HepG2 (cell line): ENCODE data around the gene SLC5A6. TPM values are rescaled to one million over a fixed set of nuclear protein-coding genes. Genes with fewer than 3 reads are reported as not detected.

Source experiments
- ASH2L ChIP-seq: fragments of 300-600, 200-600 bp; sonication (generic); IDR thresholded peaks from 2 replicates; pipeline ENCODE4 v1.7.0; 2017; ENCODE audit warnings: low read depth, mild to moderate bottlenecking, moderate library complexity, mixed read lengths, low read length; ENCODE audit not compliant: insufficient read length
- DR1 ChIP-seq: sonication (generic); formaldehyde crosslinking; IDR thresholded peaks from 2 replicates; pipeline ENCODE4 v1.8.0; 2021; ENCODE audit warnings: mild to moderate bottlenecking, missing genetic modification reagents, inconsistent platforms
- NR2F2 ChIP-seq: IDR thresholded peaks from 2 replicates; pipeline ENCODE4 v1.6.1; 2012; ENCODE audit warnings: low read depth, inconsistent platforms, borderline replicate concordance
- NR3C1 ChIP-seq: sonication (generic); formaldehyde crosslinking; IDR thresholded peaks from 2 replicates; pipeline ENCODE4 v1.4.0; 2020; ENCODE audit warnings: missing genetic modification reagents
- PHB2 ChIP-seq: fragments of 450-650 bp; IDR thresholded peaks from 2 replicates; pipeline ENCODE4 v1.6.1; 2018; ENCODE audit not compliant: partially characterized antibody
- POLR2A ChIP-seq, 2 experiments: IDR thresholded peaks; 2 replicates each; pipeline ENCODE4 v1.6.1; 2011; ENCODE audit warnings: low read depth in 2 of 2, low read length in 2 of 2, mild to moderate bottlenecking in 1 of 2, moderate library complexity in 1 of 2; ENCODE audit not compliant: insufficient read depth in 1 of 2
- SSRP1 ChIP-seq: IDR thresholded peaks from 2 replicates; pipeline ENCODE4 v1.6.1; 2016; ENCODE audit warnings: control low read depth
- U2AF2 ChIP-seq: fragments of 200-400 bp; formaldehyde crosslinking; IDR thresholded peaks from 2 replicates; pipeline ENCODE4 v1.6.1; 2017; ENCODE audit warnings: low read depth, mild to moderate bottlenecking, low read length
- ZNF205 ChIP-seq: IDR thresholded peaks from 2 replicates; pipeline ENCODE4 v1.6.1; 2018; ENCODE audit warnings: missing biosample characterization, missing genetic modification reagents
- ZNF274 ChIP-seq: sonication (generic); formaldehyde crosslinking; IDR thresholded peaks from 2 replicates; pipeline ENCODE4 v1.5.1; 2020; ENCODE audit warnings: mild to moderate bottlenecking, missing genetic modification reagents
- ZNF337 ChIP-seq: sonication (generic); formaldehyde crosslinking; IDR thresholded peaks from 2 replicates; pipeline ENCODE4 v1.5.1; 2020; ENCODE audit warnings: missing genetic modification reagents, low read depth, mild to moderate bottlenecking, borderline replicate concordance
- ZNF350 ChIP-seq: sonication (generic); formaldehyde crosslinking; IDR thresholded peaks from 2 replicates; pipeline ENCODE4 v1.4.0; 2020; ENCODE audit warnings: mild to moderate bottlenecking, low read depth, missing genetic modification reagents, borderline replicate concordance
- ZNF510 ChIP-seq: sonication (generic); formaldehyde crosslinking; IDR thresholded peaks from 2 replicates; pipeline ENCODE4 v1.4.0; 2020; ENCODE audit warnings: low read depth, mild to moderate bottlenecking, missing genetic modification reagents
- ZNF720 ChIP-seq: sonication (generic); formaldehyde crosslinking; IDR thresholded peaks from 2 replicates; pipeline ENCODE4 v1.4.0; 2020; ENCODE audit warnings: missing genetic modification reagents
- ZNF75D ChIP-seq: sonication (generic); formaldehyde crosslinking; IDR thresholded peaks from 2 replicates; pipeline ENCODE4 v1.8.1; 2023; ENCODE audit warnings: missing genetic modification reagents, mild to moderate bottlenecking, borderline replicate concordance
- polyA plus RNA-seq, 8 experiments: library from polyadenylated mRNA; depleted of rRNA in 3 of 8; stranded (reverse) in 7 of 8; unstranded in 1 of 8; fragments of >200 nt; fragmentation: Illumina TruSeq in 4 of 8; extraction: Trizol in 4 of 8; gene quantifications; 2 replicates each; pipeline versions ENCODE4 v1.2.1 to v1.2.3, GENCODE V29; 2011 to 2016; ENCODE audit warnings: low read depth in 4 of 8, missing spikeins in 1 of 8, mixed read lengths in 1 of 8; ENCODE audit not compliant: insufficient read depth in 1 of 8
- total RNA-seq, 5 experiments: library from RNA; depleted of rRNA; stranded (reverse); fragments of >200 nt; fragmentation: Illumina TruSeq; extraction: Trizol; gene quantifications; 2 replicates each; pipeline ENCODE4 v1.2.3, GENCODE V29; 2016; ENCODE audit warnings: low read depth in 1 of 5
- TF ChIP-seq, protein P1 (sequence below): sonication (generic); formaldehyde crosslinking; IDR thresholded peaks from 2 replicates; pipeline ENCODE4 v1.9.0; 2022; ENCODE audit warnings: low read depth, missing genetic modification reagents
- TF ChIP-seq, protein P2 (sequence below): sonication (generic); formaldehyde crosslinking; IDR thresholded peaks from 2 replicates; pipeline ENCODE4 v1.5.0; 2020; ENCODE audit warnings: mild to moderate bottlenecking, missing genetic modification reagents
- TF ChIP-seq, protein P3 (sequence below): sonication (generic); formaldehyde crosslinking; IDR thresholded peaks from 2 replicates; pipeline ENCODE4 v1.8.0; 2022; ENCODE audit warnings: mild to moderate bottlenecking, missing genetic modification reagents, moderate library complexity
- TF ChIP-seq, protein P4 (sequence below): sonication (generic); formaldehyde crosslinking; IDR thresholded peaks from 2 replicates; pipeline ENCODE4 v1.5.0; 2020; ENCODE audit warnings: mild to moderate bottlenecking, missing genetic modification reagents
- TF ChIP-seq, protein P5 (sequence below): sonication (generic); formaldehyde crosslinking; IDR thresholded peaks from 2 replicates; pipeline ENCODE4 v1.4.0; 2020; ENCODE audit warnings: mild to moderate bottlenecking, missing genetic modification reagents

The SLC5A6 gene
- total and polyA plus RNA-seq, 2 of the 13 experiments (the other 11 are each of a cell fraction or from before 2014, with no cell fraction given): 135 to 417 TPM

DNA sequence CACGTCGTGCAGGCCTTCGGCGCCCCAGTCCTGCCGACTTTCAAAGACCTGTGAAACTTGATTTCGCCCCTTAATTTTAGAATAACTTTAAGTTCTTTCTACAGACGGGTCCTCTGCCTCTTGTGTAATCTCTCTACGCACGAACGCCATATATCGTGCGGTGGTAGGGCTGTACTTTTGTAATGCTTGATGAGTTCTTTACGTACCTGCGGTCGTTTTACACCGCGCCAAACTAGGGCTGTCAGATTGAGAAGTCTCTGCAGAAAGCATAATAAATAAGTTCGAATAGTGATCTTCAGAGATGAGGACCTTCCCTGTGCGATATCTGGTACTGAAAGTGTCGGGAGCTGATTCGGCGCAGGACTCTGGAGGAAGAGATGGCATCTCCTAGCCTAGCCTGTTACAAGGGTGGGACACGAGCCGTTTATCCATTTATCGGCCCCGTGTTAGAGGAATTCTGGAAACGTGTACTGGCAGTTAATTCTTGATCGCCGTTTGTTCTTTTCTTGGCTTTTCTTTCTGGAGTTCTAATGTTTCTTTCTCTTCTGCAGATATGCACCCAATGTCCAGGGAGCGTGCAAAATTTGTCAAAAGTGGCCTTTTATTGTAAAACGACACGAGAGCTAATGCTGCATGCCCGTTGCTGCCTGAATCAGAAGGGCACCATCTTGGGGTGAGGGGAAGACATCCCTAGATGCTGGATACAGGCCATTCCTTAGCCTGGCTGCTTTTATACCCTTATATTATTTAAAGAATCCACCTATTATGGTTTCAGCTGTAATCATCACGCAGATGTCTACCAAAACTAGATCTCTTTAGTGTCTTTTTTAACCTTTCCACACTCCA, 781 bp upstream of the SLC5A6 start (continued):
- TF ChIP-seq, protein P1, sequence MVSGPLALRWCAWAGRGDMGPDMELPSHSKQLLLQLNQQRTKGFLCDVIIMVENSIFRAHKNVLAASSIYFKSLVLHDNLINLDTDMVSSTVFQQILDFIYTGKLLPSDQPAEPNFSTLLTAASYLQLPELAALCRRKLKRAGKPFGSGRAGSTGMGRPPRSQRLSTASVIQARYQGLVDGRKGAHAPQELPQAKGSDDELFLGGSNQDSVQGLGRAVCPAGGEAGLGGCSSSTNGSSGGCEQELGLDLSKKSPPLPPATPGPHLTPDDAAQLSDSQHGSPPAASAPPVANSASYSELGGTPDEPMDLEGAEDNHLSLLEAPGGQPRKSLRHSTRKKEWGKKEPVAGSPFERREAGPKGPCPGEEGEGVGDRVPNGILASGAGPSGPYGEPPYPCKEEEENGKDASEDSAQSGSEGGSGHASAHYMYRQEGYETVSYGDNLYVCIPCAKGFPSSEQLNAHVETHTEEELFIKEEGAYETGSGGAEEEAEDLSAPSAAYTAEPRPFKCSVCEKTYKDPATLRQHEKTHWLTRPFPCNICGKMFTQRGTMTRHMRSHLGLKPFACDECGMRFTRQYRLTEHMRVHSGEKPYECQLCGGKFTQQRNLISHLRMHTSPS (CRISPR knock-in tag): no peak
- TF ChIP-seq U2AF2 (no peak), ZNF350 (CRISPR knock-in tag) (0 out of 2 replicates have a peak, but pooled peaks have one; percentile 0), SSRP1 (CRISPR knock-in tag) (peak; percentile 45; the same call in 1 of the 2 replicates), NR2F2 (no peak), ZNF510 (CRISPR knock-in tag) (0 out of 2 replicates have a peak, but pooled peaks have one; percentile 1), ZNF205 (CRISPR knock-in tag) (no peak; the same call in 1 of the 2 replicates), ZNF75D (CRISPR knock-in tag) (no peak), NR3C1 (no peak), ASH2L (peak; percentile 40), PHB2 (no peak), DR1 (CRISPR knock-in tag) (no peak), ZNF337 (CRISPR knock-in tag) (no peak), ZNF720 (CRISPR knock-in tag) (0 out of 2 replicates have a peak, but pooled peaks have one; percentile 49), ZNF274 (no peak), POLR2A (IDR thresholded peaks at IDR 0.05; ENCODE audit: insufficient read depth in 1 of 2, low read depth in 2 of 2, low read length in 2 of 2) (no peak)
- TF ChIP-seq, protein P2, sequence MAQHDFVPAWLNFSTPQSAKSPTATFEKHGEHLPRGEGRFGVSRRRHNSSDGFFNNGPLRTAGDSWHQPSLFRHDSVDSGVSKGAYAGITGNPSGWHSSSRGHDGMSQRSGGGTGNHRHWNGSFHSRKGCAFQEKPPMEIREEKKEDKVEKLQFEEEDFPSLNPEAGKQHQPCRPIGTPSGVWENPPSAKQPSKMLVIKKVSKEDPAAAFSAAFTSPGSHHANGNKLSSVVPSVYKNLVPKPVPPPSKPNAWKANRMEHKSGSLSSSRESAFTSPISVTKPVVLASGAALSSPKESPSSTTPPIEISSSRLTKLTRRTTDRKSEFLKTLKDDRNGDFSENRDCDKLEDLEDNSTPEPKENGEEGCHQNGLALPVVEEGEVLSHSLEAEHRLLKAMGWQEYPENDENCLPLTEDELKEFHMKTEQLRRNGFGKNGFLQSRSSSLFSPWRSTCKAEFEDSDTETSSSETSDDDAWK (CRISPR knock-in tag): no peak
- TF ChIP-seq, protein P3, sequence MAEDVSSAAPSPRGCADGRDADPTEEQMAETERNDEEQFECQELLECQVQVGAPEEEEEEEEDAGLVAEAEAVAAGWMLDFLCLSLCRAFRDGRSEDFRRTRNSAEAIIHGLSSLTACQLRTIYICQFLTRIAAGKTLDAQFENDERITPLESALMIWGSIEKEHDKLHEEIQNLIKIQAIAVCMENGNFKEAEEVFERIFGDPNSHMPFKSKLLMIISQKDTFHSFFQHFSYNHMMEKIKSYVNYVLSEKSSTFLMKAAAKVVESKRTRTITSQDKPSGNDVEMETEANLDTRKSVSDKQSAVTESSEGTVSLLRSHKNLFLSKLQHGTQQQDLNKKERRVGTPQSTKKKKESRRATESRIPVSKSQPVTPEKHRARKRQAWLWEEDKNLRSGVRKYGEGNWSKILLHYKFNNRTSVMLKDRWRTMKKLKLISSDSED (CRISPR knock-in tag): no peak
- TF ChIP-seq, protein P4, sequence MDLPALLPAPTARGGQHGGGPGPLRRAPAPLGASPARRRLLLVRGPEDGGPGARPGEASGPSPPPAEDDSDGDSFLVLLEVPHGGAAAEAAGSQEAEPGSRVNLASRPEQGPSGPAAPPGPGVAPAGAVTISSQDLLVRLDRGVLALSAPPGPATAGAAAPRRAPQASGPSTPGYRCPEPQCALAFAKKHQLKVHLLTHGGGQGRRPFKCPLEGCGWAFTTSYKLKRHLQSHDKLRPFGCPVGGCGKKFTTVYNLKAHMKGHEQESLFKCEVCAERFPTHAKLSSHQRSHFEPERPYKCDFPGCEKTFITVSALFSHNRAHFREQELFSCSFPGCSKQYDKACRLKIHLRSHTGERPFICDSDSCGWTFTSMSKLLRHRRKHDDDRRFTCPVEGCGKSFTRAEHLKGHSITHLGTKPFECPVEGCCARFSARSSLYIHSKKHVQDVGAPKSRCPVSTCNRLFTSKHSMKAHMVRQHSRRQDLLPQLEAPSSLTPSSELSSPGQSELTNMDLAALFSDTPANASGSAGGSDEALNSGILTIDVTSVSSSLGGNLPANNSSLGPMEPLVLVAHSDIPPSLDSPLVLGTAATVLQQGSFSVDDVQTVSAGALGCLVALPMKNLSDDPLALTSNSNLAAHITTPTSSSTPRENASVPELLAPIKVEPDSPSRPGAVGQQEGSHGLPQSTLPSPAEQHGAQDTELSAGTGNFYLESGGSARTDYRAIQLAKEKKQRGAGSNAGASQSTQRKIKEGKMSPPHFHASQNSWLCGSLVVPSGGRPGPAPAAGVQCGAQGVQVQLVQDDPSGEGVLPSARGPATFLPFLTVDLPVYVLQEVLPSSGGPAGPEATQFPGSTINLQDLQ (CRISPR knock-in tag): no peak
- TF ChIP-seq, protein P5, sequence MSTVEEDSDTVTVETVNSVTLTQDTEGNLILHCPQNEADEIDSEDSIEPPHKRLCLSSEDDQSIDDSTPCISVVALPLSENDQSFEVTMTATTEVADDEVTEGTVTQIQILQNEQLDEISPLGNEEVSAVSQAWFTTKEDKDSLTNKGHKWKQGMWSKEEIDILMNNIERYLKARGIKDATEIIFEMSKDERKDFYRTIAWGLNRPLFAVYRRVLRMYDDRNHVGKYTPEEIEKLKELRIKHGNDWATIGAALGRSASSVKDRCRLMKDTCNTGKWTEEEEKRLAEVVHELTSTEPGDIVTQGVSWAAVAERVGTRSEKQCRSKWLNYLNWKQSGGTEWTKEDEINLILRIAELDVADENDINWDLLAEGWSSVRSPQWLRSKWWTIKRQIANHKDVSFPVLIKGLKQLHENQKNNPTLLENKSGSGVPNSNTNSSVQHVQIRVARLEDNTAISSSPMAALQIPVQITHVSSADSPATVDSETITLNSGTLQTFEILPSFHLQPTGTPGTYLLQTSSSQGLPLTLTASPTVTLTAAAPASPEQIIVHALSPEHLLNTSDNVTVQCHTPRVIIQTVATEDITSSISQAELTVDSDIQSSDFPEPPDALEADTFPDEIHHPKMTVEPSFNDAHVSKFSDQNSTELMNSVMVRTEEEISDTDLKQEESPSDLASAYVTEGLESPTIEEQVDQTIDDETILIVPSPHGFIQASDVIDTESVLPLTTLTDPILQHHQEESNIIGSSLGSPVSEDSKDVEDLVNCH (CRISPR knock-in tag): no peak
